ELR (cell line): Measurements from ENCODE around the gene LCMT1.
"Not testable (repeated sequence)": the region's sequence is repeated elsewhere in the genome, so short reads cannot be mapped to it uniquely, and the experiment has no call there.

ENCODE experiments used
- DNase-seq: peaks from one replicate; pipeline ENCODE4 v3.0.0-alpha.2; 2015; ENCODE audit warnings: low read depth

LCMT1 gene

GRCh38 chr16:25111403-25112166 is at the start of gene LCMT1:
LCMT1 (plus strand) TSS chr16:25111742; CDS start chr16:25111884, 142 bp downstream.
- peak; percentile 99 for DNase-seq

GRCh38 chr16:25063102-25063501 is 48.4 kb upstream of the LCMT1 start:
- no peak for DNase-seq

- DNase-seq = peak; percentile 39
These were observed 47.7 kb upstream of the LCMT1 start for GRCh38 chr16:25063865-25064264.

- not testable (repeated sequence) for DNase-seq
These were observed 47.3 kb upstream of the LCMT1 start for GRCh38 chr16:25064281-25064680.

- no peak for DNase-seq
These were observed 46.6 kb upstream of the LCMT1 start for GRCh38 chr16:25064937-25065336.

- no peak for DNase-seq
These were observed 45.6 kb upstream of the LCMT1 start for GRCh38 chr16:25065899-25066298.

GRCh38 chr16:25066426-25066746 is 45.2 kb upstream of the LCMT1 start:
- DNase-seq = no peak

GRCh38 chr16:25066747-25067631 is 44.6 kb upstream of the LCMT1 start:
- DNase-seq = peak; percentile 80

- DNase-seq = no peak
These were observed 37.7 kb upstream of the LCMT1 start for GRCh38 chr16:25073854-25074253.

- DNase-seq = no peak
These were observed 33.1 kb upstream of the LCMT1 start for GRCh38 chr16:25078386-25078978.

- no peak for DNase-seq
These were observed 31.7 kb upstream of the LCMT1 start for GRCh38 chr16:25079637-25080378.

- DNase-seq = no peak
These were observed 31.0 kb upstream of the LCMT1 start for GRCh38 chr16:25080420-25081131.

- no peak for DNase-seq
These were observed 29.8 kb upstream of the LCMT1 start for GRCh38 chr16:25081702-25082101.

- DNase-seq = no peak
These were observed 28.5 kb upstream of the LCMT1 start for GRCh38 chr16:25083065-25083464.

GRCh38 chr16:25083701-25084100 is 27.8 kb upstream of the LCMT1 start:
- DNase-seq = no peak

GRCh38 chr16:25084797-25085196 is 26.7 kb upstream of the LCMT1 start:
- no peak for DNase-seq

GRCh38 chr16:25087761-25088160 is 23.8 kb upstream of the LCMT1 start:
- DNase-seq = no peak

GRCh38 chr16:25089351-25089750 is 22.2 kb upstream of the LCMT1 start:
- no peak for DNase-seq

GRCh38 chr16:25092441-25092840 is 19.1 kb upstream of the LCMT1 start:
- DNase-seq = no peak

GRCh38 chr16:25093208-25094061 is 18.1 kb upstream of the LCMT1 start:
- DNase-seq = no peak

GRCh38 chr16:25094596-25094995 is 16.9 kb upstream of the LCMT1 start:
- no peak for DNase-seq
